22Rv1 (cell line): ENCODE measurements around the gene GRAMD1B.

ENCODE experiments used
- H3K27ac ChIP-seq: fragments of 450-650 bp; 2 replicates; pipeline ENCODE4 v1.5.1; 2017
- CTCF ChIP-seq: fragments of 450-650 bp; IDR thresholded peaks from 2 replicates; pipeline ENCODE4 v1.5.1; 2017; ENCODE audit warnings: mild to moderate bottlenecking
- ZFX ChIP-seq: fragments of 450-650 bp; IDR thresholded peaks from 2 replicates; pipeline ENCODE4 v1.6.1; 2017; ENCODE audit warnings: antibody characterized with exemption, borderline replicate concordance

Gene GRAMD1B

GRCh38 chr11:123388640-123389039 lies 41.4 kb upstream of the GRAMD1B start:
- TF ChIP-seq ZFX (no peak), CTCF (no peak)
- no peak overlapping the region for H3K27ac ChIP-seq

- TF ChIP-seq ZFX, result no peak
- TF ChIP-seq CTCF, result no peak
Measured at GRCh38 chr11:123390146-123390545, 39.9 kb upstream of the GRAMD1B start.

GRCh38 chr11:123391646-123392348 lies 38.3 kb upstream of the GRAMD1B start:
- H3K27ac ChIP-seq, result no peak overlapping the region
- no peak for TF ChIP-seq CTCF
- TF ChIP-seq ZFX, result no peak

More at GRCh38 chr11:123390146-123390545, 39.9 kb upstream of the GRAMD1B start:
- H3K27ac ChIP-seq, result no peak overlapping the region

- TF ChIP-seq CTCF, result no peak
- TF ChIP-seq ZFX, result no peak
Measured at GRCh38 chr11:123392431-123392830, 37.6 kb upstream of the GRAMD1B start.

GRCh38 chr11:123392844-123393243 lies 37.2 kb upstream of the GRAMD1B start:
- H3K27ac ChIP-seq, result no peak overlapping the region
- TF ChIP-seq ZFX (no peak), CTCF (no peak)

More at GRCh38 chr11:123392431-123392830, 37.6 kb upstream of the GRAMD1B start:
- H3K27ac ChIP-seq, result no peak overlapping the region

GRCh38 chr11:123393312-123393927 lies 36.6 kb upstream of the GRAMD1B start:
- H3K27ac ChIP-seq, result no peak overlapping the region
- no peak for TF ChIP-seq CTCF
- no peak for TF ChIP-seq ZFX

GRCh38 chr11:123404676-123405075 lies 25.4 kb upstream of the GRAMD1B start:
- TF ChIP-seq CTCF, result no peak
- TF ChIP-seq ZFX, result no peak
- no peak overlapping the region for H3K27ac ChIP-seq
